C4-2B (cell line): ENCODE results near the gene LGALS16.

Experiments used
- H3K27ac ChIP-seq: fragments of 450-650 bp; 2 replicates; pipeline ENCODE4 v1.5.1; 2017
- CTCF ChIP-seq: fragments of 450-650 bp; conservative IDR thresholded peaks from 2 replicates; pipeline ENCODE4 v1.5.1; 2017; ENCODE audit warnings: mild to moderate bottlenecking
- ZFX ChIP-seq: fragments of 450-650 bp; IDR thresholded peaks from 2 replicates; pipeline ENCODE4 v1.6.1; 2017

LGALS16 gene

GRCh38 chr19:39631178-39631577 lies 24.5 kb upstream of the LGALS16 start:
- no peak overlapping the region for H3K27ac ChIP-seq
- TF ChIP-seq CTCF = no peak
- TF ChIP-seq ZFX = no peak

DNA sequence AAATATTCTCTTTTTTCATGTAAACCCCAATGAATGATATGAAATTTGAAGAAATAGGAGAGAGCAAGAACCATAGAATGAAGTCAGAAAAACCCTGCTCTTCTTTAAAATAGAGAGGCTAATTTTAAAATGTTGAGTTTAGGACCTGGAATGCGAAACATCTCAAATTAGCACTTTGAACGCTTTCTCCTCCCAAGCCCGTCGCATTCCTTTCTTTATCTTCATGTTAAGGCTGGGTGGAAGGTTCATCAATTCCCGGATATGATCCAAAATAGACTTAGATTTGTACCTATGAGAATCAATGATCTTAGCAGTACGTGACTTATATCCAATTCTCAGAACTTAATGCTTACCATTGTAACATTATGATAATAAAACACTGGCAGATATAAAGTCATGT lies 24.1 kb upstream of the LGALS16 start:
- TF ChIP-seq ZFX = no peak
- TF ChIP-seq CTCF = no peak
- H3K27ac ChIP-seq = no peak overlapping the region

GRCh38 chr19:39637891-39638290 lies 17.8 kb upstream of the LGALS16 start:
- TF ChIP-seq ZFX = no peak
- no peak for TF ChIP-seq CTCF
- H3K27ac ChIP-seq = no peak overlapping the region

- H3K27ac ChIP-seq = no peak overlapping the region
- no peak for TF ChIP-seq ZFX
- TF ChIP-seq CTCF = no peak
Observed at GRCh38 chr19:39641773-39642172, 13.9 kb upstream of the LGALS16 start.

GRCh38 chr19:39643591-39643990 lies 12.1 kb upstream of the LGALS16 start:
- H3K27ac ChIP-seq = no peak overlapping the region
- no peak for TF ChIP-seq ZFX
- TF ChIP-seq CTCF = no peak

DNA sequence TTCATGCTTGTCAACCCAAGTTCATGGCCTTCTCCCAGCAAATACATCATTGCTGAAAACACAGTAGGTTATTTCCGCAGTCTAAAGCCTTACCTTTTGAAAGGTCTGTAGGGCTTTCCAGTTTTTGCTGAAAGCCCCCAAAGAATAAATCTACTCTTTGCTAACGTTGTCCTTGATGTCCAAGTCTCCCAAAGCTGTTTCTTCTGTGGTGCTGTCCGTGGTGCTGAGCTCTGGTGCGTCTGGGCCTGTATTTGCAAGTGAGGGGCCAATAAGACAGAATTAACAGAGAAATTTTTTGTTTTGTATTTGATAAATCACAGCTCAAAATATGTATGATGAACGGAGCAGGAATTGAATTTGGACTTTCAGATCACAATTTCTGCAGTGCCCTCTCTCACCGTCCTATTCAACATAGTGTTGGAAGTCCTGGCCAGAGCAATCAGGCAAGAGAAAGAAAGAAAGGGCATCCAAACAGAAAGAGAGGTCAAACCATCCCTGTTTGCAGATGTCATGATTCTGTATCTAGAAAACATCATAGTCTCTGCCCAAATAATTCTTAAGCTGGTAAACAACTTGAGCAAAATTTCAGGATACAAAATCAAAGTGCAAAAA lies 9.8 kb upstream of the LGALS16 start:
- no peak for TF ChIP-seq ZFX
- TF ChIP-seq CTCF = no peak
- H3K27ac ChIP-seq = no peak overlapping the region

GRCh38 chr19:39647918-39648317 lies 7.8 kb upstream of the LGALS16 start:
- TF ChIP-seq CTCF (no peak), ZFX (no peak)
- H3K27ac ChIP-seq = no peak overlapping the region
